Hematopoietic multipotent progenitor cell treated with erythropoietin and hydrocortisone succinate and interleukin-3 and kit ligand, for 4 days (in vitro differentiated cells): ENCODE results near the gene SCARB2.
"Not testable (repeated sequence)": the region's sequence is repeated elsewhere in the genome, so short reads cannot be mapped to it uniquely, and the experiment has no call there.

Source experiments
- DNase-seq: peaks from one replicate; pipeline ENCODE4 v3.0.0-alpha.2; 2015

The SCARB2 gene, protein sequence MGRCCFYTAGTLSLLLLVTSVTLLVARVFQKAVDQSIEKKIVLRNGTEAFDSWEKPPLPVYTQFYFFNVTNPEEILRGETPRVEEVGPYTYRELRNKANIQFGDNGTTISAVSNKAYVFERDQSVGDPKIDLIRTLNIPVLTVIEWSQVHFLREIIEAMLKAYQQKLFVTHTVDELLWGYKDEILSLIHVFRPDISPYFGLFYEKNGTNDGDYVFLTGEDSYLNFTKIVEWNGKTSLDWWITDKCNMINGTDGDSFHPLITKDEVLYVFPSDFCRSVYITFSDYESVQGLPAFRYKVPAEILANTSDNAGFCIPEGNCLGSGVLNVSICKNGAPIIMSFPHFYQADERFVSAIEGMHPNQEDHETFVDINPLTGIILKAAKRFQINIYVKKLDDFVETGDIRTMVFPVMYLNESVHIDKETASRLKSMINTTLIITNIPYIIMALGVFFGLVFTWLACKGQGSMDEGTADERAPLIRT

DNA sequence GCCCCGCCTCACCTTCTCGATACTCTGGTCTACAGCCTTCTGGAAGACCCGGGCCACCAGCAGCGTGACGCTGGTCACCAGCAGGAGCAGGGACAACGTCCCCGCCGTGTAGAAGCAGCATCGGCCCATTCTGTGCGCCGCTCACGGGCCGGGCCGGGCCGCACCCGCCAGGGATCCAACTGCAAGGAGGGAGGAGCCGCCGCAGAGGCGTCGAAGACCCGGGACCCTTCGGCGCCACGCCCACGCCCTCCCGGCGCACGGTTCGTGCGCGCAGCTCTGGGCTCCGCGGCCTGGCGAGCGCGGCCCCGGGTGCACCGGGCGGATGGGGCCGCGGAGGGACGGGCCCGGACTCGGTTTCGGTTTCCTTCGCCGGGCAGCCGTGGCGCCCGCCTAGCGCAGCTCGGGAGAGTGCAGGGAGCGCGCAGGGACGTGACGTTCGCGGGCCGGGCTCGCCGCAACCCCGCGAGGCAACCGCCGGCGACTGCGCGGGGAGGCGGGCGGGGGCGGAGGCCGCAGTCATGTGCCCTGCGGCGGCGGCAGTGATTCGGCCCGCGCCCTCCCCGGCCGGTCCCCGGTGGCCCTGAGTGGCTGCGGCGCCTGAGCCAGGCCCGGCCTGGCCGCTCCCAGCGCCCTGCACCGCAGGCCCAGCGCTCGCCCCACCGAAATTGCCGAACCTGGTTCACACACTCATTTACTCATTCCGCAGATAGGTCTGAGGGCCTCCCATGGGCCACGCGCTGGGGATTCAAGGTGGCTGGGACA, at the start of gene SCARB2:
Gene SCARB2 (minus strand): TSS at position 410 of the 762 bp plus-strand sequence. CDS start 281 bp downstream, at position 129.
- peak; percentile 88 for DNase-seq

DNA sequence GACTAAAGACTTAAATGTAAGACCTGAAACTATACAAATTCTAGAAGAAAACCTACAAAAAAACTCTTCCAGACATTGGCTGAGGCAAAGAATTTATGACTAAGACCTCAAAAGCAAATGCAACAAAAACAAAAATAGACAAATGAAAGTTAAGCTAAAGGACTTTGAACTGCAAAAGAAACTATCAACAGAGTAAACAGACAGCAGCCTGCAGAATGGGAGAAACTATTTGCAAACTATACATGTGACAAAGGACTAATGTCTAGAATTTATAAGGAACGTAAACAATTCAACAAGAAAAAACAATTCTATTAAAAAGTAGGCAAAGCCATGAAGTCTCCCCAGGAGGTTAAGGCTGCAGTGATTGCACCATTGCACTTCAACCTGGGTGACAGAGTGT, 46.9 kb upstream of the SCARB2 start:
- DNase-seq = no peak

DNA sequence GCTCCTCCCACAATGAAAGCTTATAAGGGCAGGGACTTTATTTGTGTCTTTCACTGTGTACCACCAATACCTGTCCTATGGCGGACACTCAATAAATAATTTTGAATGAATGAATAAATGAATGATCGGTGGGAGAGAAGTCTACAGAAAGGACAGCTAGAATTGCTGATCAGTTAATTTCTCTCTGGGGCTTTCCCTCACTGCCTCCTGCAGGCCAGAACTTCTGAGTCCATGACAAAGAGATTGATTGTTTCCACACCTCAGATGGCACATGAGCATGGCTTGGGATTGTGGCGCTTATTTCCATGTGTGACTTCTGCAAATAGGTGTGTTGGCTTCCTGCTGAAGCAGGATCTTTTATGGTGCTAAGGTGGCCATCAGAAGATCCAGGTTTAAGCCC, 44.2 kb upstream of the SCARB2 start:
- no peak for DNase-seq

DNA sequence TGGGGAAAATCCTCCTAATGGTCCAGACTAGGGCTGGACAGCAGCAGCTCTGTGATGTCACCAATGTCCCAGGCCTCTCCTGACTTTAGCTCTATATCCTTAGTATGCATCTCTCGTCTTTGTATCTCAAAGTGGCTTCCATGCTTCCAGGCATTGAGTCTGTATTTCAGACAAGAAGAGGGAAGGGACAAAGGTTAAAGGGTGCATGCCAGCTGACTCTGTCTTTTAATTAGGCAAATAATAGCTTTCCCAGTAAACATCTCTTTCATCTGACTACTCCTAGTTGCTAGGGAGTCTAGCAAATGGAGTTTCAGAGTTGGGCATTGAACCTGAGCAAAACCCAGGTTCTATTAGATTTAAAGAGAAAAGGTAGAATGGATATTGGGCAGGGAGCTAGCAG, 43.3 kb upstream of the SCARB2 start:
- no peak for DNase-seq

DNA sequence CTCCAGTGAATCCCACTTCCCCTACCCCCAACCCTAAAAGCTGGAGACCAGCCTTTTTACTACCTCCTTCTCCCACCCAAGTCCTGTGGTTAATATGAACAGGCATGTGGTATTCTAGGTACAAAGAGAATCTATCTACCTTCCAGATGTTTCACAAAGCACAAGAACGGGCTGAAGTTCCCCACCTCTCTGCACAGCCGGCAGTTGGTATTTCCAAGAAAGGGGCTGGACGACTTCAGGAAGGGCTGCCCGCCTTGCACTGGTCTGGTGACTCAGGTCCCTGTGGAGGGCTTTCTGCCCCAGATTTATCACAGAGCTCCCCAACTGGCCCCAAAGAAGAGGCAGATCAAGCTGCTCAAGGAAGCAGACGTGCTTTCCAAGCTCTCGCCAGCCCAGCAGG, 42.4 kb upstream of the SCARB2 start:
- DNase-seq = peak; percentile 70

DNA sequence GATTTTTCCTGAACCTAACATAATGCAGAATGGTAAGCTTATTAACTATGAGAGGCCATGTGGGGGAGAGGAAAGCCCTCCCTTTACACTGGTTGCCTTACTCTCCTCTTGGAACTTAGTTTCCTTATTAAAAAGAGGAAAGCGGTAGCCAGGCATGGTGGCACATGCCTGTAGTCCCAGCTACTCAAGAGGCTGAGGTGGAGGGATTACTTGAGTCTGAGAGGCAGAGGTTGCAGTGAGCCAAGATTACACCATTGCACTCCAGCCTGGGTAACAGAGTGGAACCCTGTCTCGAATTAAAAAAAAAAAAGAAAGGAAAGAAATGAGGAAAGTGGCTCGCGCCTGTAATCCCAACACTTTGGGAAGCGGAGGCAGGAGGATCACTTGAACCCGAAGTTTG, 39.9 kb upstream of the SCARB2 start:
- DNase-seq = no peak

DNA sequence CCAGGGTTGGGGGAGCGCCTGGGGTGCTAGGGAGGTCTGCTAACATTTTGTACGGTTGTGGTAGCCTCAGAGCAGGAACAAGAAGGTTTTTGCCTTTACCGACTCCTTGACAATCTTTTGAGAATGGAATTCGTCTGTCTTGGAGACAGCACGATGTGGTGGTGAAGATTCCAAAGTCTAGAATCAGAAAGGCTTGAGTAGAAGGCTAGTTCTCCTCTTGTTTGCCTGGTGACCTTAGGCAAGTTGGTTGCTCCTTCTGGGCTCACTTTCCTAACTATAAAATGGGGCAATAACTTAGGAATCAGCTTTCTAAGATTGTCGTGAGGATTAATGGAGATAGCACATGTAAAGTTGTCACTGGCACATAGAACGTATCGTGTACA, 38.6 kb upstream of the SCARB2 start:
- DNase-seq = no peak

DNA sequence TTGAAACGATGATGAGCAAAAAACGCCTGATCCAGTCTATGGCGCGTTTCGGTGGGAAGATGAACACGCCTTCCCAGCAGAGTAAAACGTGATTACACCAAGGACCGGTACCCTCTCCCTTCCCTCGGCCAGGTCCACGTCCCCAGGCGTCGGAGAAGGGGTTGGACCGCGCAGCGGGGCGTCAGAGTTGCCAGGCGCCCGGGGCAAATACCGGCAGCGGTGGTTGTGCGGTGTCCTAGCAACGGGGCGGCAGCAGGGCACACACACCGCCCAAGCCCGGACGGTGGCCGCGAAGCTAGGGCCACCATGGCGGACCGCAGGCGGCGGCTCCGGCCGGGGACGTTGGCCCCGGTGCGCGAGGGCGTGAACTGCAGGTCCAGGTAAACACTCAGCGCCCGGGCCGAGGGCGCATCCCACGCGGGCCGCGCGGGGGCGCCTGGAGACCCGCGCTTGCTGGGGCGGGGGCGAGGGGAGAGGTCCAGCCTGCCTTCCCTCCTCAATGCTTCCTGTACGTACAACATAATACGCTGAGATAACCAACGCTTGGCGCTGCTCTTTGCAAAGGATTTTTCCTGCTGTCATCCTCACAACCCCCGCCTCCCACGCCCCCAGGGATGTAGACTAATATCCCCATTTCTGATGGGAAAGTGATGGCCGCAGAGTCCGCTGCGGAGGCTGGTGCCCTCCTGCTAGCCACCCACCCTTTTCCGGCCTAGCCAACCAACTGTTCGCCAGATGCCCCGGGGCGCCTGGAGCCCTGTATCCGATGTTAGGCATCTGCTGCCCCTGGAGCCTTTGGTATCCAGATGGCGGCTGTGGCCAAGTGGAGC, 38.0 kb upstream of the SCARB2 start, which contains the start of gene FAM47E:
Gene FAM47E (plus strand): TSS at position 281 of the 830 bp plus-strand sequence. CDS start 26 bp downstream, at position 307.
- peak; percentile 84 for DNase-seq

DNA sequence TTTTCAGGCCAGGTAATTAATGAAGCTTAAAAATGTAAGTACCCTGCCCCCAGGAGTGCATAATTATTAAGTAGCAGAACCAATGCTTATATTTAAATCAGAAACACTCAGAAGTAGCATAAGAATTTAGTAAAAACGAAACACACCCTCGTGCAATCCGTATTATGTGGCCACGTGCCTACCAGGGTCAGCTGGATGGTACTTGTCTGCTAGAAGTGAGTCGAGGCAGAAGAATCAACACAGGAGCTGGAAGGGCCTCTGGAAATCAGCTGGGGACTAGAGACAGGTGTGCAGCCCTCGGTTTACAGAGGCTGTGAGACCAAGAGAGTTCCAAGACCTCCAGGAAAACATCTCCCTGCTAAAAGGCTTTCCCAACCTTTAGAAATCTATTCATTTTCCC, 37.3 kb upstream of the SCARB2 start:
- DNase-seq = no peak

DNA sequence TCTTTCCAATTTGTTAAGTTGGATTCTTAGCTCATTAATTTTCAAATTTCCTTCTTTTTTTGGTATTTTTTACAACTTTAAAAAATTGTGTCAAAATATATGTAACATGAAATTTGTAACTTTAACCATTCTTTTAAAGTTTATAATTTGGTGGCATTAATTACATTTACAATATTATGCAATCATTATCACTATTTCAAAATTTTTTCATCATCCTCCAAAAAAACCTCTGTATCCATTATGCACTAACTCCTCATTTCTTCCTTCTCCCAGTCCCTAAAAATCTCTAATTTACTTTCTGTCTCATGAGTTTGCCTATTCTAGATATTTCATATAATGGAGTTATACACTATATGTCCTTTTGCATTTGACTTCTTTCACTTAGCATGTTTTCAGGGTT, 33.2 kb upstream of the SCARB2 start:
- DNase-seq = no peak

DNA sequence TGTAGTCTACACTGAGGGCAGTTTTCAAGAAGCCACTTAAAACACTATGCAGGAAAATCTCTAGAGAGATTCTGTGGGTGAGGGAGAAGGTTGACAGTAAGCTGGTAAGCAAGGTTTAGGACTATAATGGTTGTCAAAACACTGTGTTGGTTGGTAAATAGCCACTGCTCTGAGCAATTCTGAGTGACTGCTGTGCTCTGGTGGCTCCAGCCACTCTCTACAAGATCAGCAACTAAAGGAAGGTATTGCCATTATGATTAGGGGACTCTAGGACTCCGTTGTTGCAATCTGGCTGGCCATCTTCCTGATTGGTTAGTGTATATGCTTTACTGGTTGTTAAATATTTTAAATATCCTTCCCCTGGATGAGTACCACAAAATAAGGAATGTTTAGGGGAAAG, 32.4 kb upstream of the SCARB2 start:
- peak; percentile 14 for DNase-seq

DNA sequence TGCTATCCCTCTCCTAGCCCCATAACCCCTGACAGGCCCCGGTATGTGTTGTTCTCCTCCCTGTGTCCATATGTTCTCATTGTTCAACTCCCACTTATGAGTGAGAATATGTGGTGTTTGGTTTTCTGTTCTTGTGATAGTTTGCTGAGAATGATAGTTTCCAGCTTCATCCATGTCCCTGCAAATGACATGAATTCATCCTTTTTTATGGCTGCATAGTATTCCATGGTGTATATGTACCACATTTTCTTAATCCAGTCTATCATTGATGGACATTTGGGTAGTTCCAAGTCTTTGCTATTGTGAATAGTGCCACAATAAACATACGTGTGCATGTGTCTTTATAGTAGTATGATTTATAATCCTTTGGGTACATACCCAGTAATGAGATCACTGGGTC, 30.3 kb upstream of the SCARB2 start:
- DNase-seq = not testable (repeated sequence)

DNA sequence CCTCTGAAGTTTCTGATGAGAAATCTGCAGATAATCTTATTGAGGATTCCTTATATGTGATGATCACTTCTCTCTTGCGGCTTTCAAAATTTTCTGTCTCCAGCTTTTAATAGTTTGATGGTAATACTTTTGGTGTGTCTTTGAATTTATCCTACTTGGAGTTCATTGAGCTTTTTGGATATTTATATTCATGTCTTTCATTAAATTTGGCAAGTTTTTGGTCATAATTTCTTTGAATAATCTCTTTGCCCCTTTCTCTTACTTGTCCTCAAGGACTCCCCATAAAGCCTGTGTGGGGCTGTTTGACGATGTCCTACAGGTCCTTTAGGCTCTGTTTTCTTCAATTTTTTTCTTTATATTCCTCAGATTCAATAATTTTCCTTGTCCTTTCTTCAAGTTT, 26.6 kb upstream of the SCARB2 start:
- no peak for DNase-seq

DNA sequence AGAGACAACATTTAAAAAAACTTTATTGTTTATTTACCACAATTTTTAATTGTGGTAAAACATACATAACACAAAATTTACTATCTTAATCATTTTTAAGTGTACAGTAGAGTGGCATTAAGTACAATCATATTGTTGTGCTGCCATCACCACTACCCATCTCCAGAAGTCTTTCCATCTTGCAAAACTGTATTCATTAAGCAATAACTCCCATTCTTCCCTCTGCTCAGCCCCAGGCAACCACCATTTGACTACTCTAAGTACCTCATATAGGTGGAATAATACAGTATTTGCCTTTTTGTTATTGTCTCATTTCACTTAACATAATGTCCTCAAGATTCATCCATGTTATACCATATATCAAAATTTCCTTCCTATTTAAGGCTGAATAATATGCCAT, 25.1 kb upstream of the SCARB2 start:
- no peak for DNase-seq

DNA sequence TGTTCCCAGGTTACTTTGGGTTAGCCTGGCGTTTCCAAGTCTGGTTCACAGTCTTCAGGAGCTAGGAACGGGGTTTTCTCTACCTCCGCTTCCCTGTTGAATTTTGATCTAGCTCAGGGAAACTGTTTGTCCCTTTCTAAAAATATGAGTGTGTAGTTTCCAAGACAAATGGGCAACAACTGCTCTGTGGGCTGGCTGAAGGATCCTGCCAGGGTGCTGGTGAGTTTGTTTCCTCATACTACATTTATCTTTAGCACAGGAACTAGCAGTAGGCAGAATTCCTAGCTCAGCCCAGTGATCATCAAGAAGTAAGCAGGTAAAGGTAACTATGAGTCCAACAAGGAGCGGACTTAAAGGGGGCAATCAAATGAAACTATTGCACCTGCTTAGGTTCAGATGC, 24.6 kb upstream of the SCARB2 start:
- DNase-seq = no peak

DNA sequence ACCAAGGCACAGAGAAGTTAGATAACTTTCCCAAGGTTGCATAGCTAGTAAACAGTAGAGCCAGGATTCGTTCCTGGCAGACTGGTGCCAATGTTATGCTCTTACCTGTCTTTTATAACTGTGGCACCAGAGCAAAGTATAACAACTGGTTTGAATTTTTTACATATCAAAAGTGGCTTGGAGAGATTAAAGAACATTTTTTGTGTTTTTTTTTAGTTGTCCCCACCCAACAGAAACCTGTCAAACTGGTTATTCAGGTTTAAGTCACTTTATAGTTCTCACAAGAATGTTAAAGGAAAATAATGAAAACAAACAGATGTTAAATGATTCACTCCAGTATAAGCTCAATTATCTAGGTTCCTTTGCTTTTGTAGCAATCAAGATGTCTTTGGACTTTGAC, 22.3 kb upstream of the SCARB2 start:
- no peak for DNase-seq

DNA sequence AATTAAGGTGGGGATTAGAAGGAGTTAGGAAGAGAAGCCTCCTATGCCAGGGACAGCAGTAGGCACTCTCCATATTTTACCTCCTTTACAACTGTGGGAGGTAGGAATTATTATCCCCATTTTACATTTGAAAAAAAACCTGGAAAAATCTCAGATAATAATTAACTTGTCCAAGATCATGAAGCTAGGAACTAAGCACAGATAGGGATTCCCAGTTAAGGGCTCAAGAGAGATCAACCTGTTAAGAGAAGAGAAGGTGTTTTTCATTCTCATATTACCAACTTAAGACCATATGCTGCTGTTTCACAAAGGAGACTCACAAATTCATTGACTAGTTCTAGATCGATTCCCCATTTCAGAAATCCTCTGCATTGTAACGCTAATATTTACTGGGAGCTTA, 21.8 kb upstream of the SCARB2 start:
- no peak for DNase-seq

DNA sequence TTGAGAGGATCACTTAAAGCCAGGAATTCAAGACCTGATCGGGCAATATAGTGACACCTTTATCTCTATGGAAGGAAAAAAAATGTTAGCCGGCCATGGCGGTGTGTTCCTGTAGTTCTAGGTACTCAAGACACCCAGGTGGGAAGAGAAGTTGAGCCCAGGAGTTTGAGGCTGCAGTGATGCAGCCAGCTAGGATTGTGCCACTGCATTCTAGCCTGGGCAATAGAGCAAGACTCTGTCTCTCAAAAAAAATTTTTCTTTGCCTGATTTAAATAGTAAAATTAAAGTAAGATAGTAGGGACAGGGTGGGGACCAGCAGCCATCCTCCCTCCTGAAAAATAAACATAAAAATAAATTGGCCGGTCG, 21.0 kb upstream of the SCARB2 start:
- DNase-seq = no peak

DNA sequence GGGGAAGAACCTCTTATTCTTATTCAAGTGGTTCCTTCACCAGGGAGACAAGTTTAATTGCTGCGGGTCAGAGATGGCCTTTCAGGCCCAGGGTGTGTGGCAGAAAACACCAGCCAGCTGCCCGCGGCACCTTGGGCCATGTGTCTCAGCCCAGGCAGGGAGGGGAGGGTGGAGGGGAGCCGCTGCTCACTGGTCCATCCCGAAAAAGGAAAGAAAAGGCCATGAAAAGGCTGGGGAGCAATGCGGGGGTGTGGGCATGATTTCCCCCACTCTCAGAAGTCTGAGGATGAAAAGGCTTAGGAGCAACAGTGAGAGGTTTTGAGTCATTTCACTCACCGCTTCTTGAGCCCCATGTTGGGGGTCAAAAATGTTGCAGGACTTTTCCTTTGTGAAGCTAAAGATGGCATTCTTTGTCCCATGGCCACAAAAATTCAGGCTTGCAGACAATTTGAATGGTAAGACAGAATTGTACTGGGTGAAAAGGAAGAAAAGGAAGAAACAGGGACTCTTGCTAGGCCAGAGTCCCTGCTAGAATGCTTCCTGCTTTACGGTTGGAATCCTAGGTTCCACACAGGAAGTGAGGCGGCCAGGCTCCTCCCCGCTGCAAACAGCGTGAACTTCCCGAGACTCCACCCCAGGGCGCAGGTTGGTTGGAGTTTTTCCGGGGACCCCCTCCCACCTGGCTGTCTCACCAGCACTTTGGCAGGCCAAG, 20.5 kb upstream of the SCARB2 start:
- DNase-seq = no peak

DNA sequence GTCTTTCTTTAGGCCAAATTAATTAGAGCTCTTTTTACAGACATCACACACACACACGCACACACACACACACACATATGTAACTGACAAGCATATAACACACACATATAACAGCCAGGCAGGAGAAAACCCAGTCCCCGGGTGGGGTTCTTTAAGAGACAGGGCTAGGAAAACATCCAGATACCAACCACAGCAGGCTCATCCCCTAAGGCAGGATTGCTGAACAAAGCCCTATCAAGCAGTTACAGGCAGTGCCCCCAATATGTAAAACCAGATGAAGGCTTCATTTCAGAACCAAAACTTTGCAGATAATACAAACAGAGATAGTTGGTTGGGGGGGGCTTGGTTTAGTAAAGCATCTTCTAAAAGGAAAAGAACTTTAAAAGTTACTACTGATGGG, 19.9 kb upstream of the SCARB2 start:
- peak; percentile 96 for DNase-seq

DNA sequence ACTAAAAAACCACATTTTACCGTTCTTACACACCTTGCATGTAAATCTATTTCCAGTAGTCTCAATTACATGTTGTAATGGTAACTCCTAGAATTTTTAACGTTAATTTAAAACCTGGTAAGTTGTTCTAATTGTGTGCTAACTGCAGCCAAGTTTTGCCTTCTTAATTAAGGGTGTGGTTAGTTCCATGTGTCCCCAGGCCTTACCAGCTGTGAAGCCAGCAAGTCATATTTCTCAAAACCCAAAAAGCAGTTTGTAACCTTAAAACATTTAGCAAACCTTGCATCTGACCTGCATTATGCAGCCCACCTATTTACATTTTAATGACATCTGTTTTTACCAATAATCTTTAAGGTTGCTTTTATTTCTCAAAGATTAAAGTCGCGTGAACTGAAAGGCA, 19.5 kb upstream of the SCARB2 start:
- DNase-seq = peak; percentile 57

DNA sequence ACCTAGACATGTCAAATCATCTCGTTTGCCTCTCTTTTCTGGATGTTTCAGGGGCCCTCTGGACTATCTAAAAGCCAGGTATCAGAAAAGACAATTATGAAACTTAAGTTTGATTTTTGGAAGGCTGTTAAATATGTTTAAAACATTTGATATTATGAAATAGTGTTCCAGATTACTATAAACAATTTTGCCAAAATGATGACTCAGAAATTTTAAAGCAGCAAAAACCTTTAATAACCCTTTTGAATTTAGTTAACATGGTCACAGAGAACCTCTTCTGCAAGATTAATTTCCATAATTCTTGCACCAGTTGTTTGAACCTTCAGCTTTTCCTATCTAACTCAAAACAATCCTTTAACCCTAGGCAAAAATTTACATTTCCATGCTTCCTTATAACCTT, 19.1 kb upstream of the SCARB2 start:
- DNase-seq = no peak

DNA sequence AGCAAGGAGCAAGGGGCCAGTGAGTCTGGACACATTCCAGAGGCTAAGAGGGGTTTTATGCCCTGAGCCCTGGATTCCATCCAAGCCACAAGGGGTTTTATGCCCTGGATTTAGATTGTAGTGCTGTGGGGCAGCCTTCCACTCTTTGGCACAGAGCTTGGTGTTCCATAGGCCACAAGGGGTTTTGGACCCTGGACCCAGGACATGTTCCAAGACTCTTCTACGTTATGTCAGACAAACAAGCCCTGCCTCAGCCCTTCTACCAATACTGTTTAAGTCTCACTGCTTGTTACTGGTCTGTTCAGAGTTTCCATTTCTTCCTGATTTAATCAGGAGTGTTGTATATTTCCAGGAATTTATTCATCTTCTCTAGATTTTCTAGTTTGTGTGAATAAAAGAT, 12.8 kb upstream of the SCARB2 start:
- DNase-seq = no peak
